AG09319 (cell line): ENCODE data around the gene SLC23A1.
"Not testable (repeated sequence)": the region's sequence is repeated elsewhere in the genome, so short reads cannot be mapped to it uniquely, and the experiment has no call there.

Source experiments
- DNase-seq: peaks from one replicate; pipeline ENCODE4 v3.0.0-alpha.2; 2010; ENCODE audit warnings: low read depth; ENCODE audit errors: extremely low read depth
- CTCF ChIP-seq: IDR thresholded peaks from 2 replicates; pipeline ENCODE4 v1.5.1; 2011; ENCODE audit warnings: low read depth, mild to moderate bottlenecking, inconsistent platforms, low read length, moderate library complexity

The SLC23A1 gene

GRCh38 chr5:139387611-139388197 is 4.6 kb upstream of the SLC23A1 start:
- TF ChIP-seq CTCF: no peak
- DNase-seq: no peak

- DNase-seq: not testable (repeated sequence)
Measured at GRCh38 chr5:139386956-139387355, 3.9 kb upstream of the SLC23A1 start.

- no peak for TF ChIP-seq CTCF
- no peak for DNase-seq
Measured at GRCh38 chr5:139386050-139386438, 2.9 kb upstream of the SLC23A1 start.

- TF ChIP-seq CTCF: no peak
Measured at GRCh38 chr5:139385061-139386049, 2.3 kb upstream of the SLC23A1 start.

GRCh38 chr5:139384591-139385051 is 1.5 kb upstream of the SLC23A1 start:
- no peak for TF ChIP-seq CTCF
- no peak for DNase-seq

More at GRCh38 chr5:139385061-139386049, 2.3 kb upstream of the SLC23A1 start:
- DNase-seq: no peak

GRCh38 chr5:139383993-139384590 is 995 bp upstream of the SLC23A1 start:
- TF ChIP-seq CTCF: no peak
- no peak for DNase-seq

GRCh38 chr5:139382807-139383206 is 290 bp downstream of the SLC23A1 start:
- no peak for DNase-seq
- no peak for TF ChIP-seq CTCF
